Endodermal cell (in vitro differentiated cells): ENCODE results near the gene NACC1. TPM values are rescaled to one million over a fixed set of nuclear protein-coding genes. Genes with fewer than 3 reads are reported as not detected.
A peak's percentile ranks its signal among the peaks of the same experiment; 100 is the strongest.

Experiments
- DNase-seq: peaks from one replicate; pipeline ENCODE4 v3.0.0-alpha.2; 2017
- H3K27ac ChIP-seq: 2 replicates; pipeline ENCODE4 v1.5.1; 2013; ENCODE audit warnings: mild to moderate bottlenecking, low read depth, low read length, moderate library complexity
- H3K27me3 ChIP-seq: 2 replicates; pipeline ENCODE4 v1.6.1; 2013; ENCODE audit warnings: mild to moderate bottlenecking, low read length, moderate library complexity; ENCODE audit not compliant: insufficient read depth, control insufficient read depth, poor library complexity, severe bottlenecking
- H3K36me3 ChIP-seq: 2 replicates; pipeline ENCODE4 v1.7.0; 2013; ENCODE audit warnings: mild to moderate bottlenecking, low read length, moderate library complexity; ENCODE audit not compliant: control insufficient read depth, insufficient read depth
- H3K4me1 ChIP-seq: one replicate; pipeline ENCODE4 v1.7.0; 2013; ENCODE audit warnings: low read length; ENCODE audit not compliant: control insufficient read depth, insufficient read depth
- H3K4me3 ChIP-seq: 2 replicates; pipeline ENCODE4 v1.5.1; 2013; ENCODE audit warnings: mild to moderate bottlenecking, low read length, moderate library complexity
- H3K9ac ChIP-seq: 2 replicates; pipeline ENCODE4 v1.6.1; 2013; ENCODE audit warnings: mild to moderate bottlenecking, low read length, moderate library complexity; ENCODE audit not compliant: poor library complexity, severe bottlenecking; ENCODE audit errors: extremely low read depth
- H3K9me3 ChIP-seq: 2 replicates; pipeline ENCODE4 v1.6.1; 2013; ENCODE audit warnings: mild to moderate bottlenecking, low read length, moderate library complexity; ENCODE audit not compliant: control insufficient read depth
- H3K27ac Mint-ChIP-seq: 2 replicates; pipeline ENCODE4 v1.8.0; 2020; ENCODE audit warnings: mixed read lengths
- H3K27me3 Mint-ChIP-seq: 2 replicates; pipeline ENCODE4 v1.8.0; 2021; ENCODE audit warnings: mild to moderate bottlenecking, mixed read lengths; ENCODE audit not compliant: insufficient read depth
- H3K36me3 Mint-ChIP-seq: 2 replicates; pipeline ENCODE4 v1.8.0; 2020; ENCODE audit warnings: low read depth, mixed read lengths
- H3K4me1 Mint-ChIP-seq: 2 replicates; pipeline ENCODE4 v1.8.0; 2020; ENCODE audit warnings: mixed read lengths
- H3K4me3 Mint-ChIP-seq: 2 replicates; pipeline ENCODE4 v1.8.0; 2020; ENCODE audit warnings: mild to moderate bottlenecking, moderate library complexity, mixed read lengths
- H3K9me3 Mint-ChIP-seq: 2 replicates; pipeline ENCODE4 v1.8.0; 2020; ENCODE audit warnings: mild to moderate bottlenecking, mixed read lengths
- CTCF ChIP-seq: fragments of 200-600 bp; sonication (generic); conservative IDR thresholded peaks from 2 replicates; pipeline ENCODE4 v1.5.0; 2021; ENCODE audit warnings: antibody characterized with exemption, mild to moderate bottlenecking
- WGBS, 2 experiments: methylation state at CpG; one replicate each; pipeline versions ENCODE4 v1.1.5 to v1.1.7; 2013; ENCODE audit warnings: missing lambda C conversion rate in 2 of 2, mixed read lengths in 1 of 2; ENCODE audit not compliant: insufficient coverage in 1 of 2, insufficient read length in 1 of 2; 5-methylcytosine and 5-hydroxymethylcytosine counted together
- total RNA-seq, 2 donors: library from RNA; stranded (reverse); fragmentation: NEBNext Ultra II Directional in 1 of 2; extraction: Animal tissue kit (Norgen Biotek cat#: 25700) in 1 of 2; gene quantifications; 2 replicates in 1 of 2; 3 replicates in 1 of 2; pipeline ENCODE4 v1.2.1, GENCODE V29; 2021

The NACC1 gene
- total RNA-seq, 2 donors from 2014 or later = 164 to 172 TPM

- H3K9ac ChIP-seq = peak overlapping the region; percentile 98
- Mint-ChIP-seq H3K4me3 (peak overlapping the region; percentile 100), H3K27me3 (no peaks in the 10 kb centered on the region), H3K9me3 (no peaks in the 10 kb centered on the region), H3K27ac (peak overlapping the region; percentile 100), H3K36me3 (peaks cover 13% of the 10 kb centered on the region), H3K4me1 (peaks cover 4% of the 10 kb centered on the region)
- peak overlapping the region; percentile 99 for H3K4me3 ChIP-seq
- H3K36me3 ChIP-seq = no peaks in the 10 kb centered on the region
- no peaks in the 10 kb centered on the region for H3K9me3 ChIP-seq
- no peaks in the 10 kb centered on the region for H3K4me1 ChIP-seq
- H3K27ac ChIP-seq = no peak overlapping the region
- no peak for TF ChIP-seq CTCF
- no peaks in the 10 kb centered on the region for H3K27me3 ChIP-seq
- 1 to 10% methylated on average over 7 to 46 of the region's 46 CpGs for WGBS, 2 experiments
- peak; percentile 81 for DNase-seq
Measured at GRCh38 chr19:13149628-13150186, 31.6 kb downstream of the NACC1 start.

GRCh38 chr19:13150187-13150930 lies 32.3 kb downstream of the NACC1 start, which contains the start of the genes IER2 and STX10:
IER2 (plus strand) TSS chr19:13150411; CDS start chr19:13153187, 2,776 bp downstream.
STX10 (minus strand) TSS chr19:13150375; CDS start chr19:13150173, 202 bp downstream.
- H3K4me1 Mint-ChIP-seq = peaks cover 4% of the 10 kb centered on the region
- peak; percentile 63 for TF ChIP-seq CTCF
- H3K4me3 Mint-ChIP-seq = peak within 1 kb of the TSS; percentile 100
- peak; percentile 97 for DNase-seq
- no peaks in the 10 kb centered on the region for H3K27me3 ChIP-seq
- H3K4me1 ChIP-seq = no peaks in the 10 kb centered on the region
- peak within 1 kb of the TSS; percentile 98 for H3K9ac ChIP-seq
- peak within 1 kb of the TSS; percentile 80 for H3K27ac ChIP-seq
- H3K9me3 ChIP-seq = no peaks in the 10 kb centered on the region
- peak within 1 kb of the TSS; percentile 99 for H3K4me3 ChIP-seq
- peaks cover 13% of the 10 kb centered on the region for H3K36me3 Mint-ChIP-seq
- H3K27ac Mint-ChIP-seq = peak within 1 kb of the TSS; percentile 100
- no peaks in the 10 kb centered on the region for H3K27me3 Mint-ChIP-seq
- H3K36me3 ChIP-seq = no peaks in the 10 kb centered on the region
- WGBS, 2 experiments = 0 to 1% methylated on average over 18 to 47 of the region's 51 CpGs
- no peaks in the 10 kb centered on the region for H3K9me3 Mint-ChIP-seq

GRCh38 chr19:13150931-13151604 lies 33.0 kb downstream of the NACC1 start:
- peaks cover 4% of the 10 kb centered on the region for H3K4me1 Mint-ChIP-seq
- Histone ChIP-seq H3K4me3 (peak overlapping the region; percentile 99), H3K9me3 (no peaks in the 10 kb centered on the region), H3K36me3 (no peaks in the 10 kb centered on the region), H3K27me3 (no peaks in the 10 kb centered on the region), H3K4me1 (peaks cover 3% of the 10 kb centered on the region), H3K27ac (peak overlapping the region; percentile 80), H3K9ac (peak overlapping the region; percentile 98)
- TF ChIP-seq CTCF = no peak
- 0 to 1% methylated on average over 16 to 34 of the region's 34 CpGs for WGBS, 2 experiments
- H3K36me3 Mint-ChIP-seq = peaks cover 13% of the 10 kb centered on the region
- H3K27me3 Mint-ChIP-seq = no peaks in the 10 kb centered on the region
- peak overlapping the region; percentile 100 for H3K4me3 Mint-ChIP-seq
- DNase-seq = no peak
- H3K9me3 Mint-ChIP-seq = no peaks in the 10 kb centered on the region
- H3K27ac Mint-ChIP-seq = peak overlapping the region; percentile 100
